ENCODE results near the gene XIRP2. TPM values are rescaled to one million over a fixed set of nuclear protein-coding genes. Genes with fewer than 3 reads are reported as not detected.

Gene XIRP2
- total and polyA plus RNA-seq, 4 donors, result under 0.01 to 0.14 (median 0.01) TPM; not detected in 1

DNA sequence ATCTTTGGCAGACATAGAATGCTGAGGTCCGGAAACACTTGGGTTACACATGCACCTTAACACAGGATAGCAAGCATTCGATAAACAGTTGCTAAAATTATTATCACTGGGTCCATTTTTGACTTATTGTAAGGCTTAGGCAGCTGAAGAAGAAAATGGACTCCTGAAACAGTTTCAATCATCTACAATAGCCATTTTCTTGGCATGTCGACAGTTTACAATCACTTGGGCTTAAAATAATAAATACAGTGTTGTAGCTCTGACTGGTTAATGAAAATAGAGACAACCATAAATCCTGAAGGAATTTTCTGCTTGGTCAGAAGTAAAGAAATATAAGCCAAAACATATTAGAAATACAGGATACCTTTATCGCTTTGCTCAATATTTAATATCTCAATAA, 169.2 kb downstream of the XIRP2 start:
- DNase-seq (ENCODE audit: low spot score), result no peak
- Histone ChIP-seq H3K9ac (ENCODE audit: low read depth in 1 of 2, low read length in 2 of 2) (no peak overlapping the region), H3K36me3 (ENCODE audit: control insufficient read depth in 4 of 4, insufficient read depth in 3 of 4, low read depth in 1 of 4, low read length in 3 of 4) (no peaks in the 10 kb centered on the region), H3K27ac (ENCODE audit: low read depth in 1 of 2, low read length in 2 of 2) (no peak overlapping the region), H3K4me3 (ENCODE audit: low read depth in 1 of 3, low read length in 3 of 3) (no peak overlapping the region), H3K9me3 (ENCODE audit: control insufficient read depth in 4 of 4, low read length in 3 of 4) (no peaks in the 10 kb centered on the region), H3K4me1 (ENCODE audit: control insufficient read depth in 4 of 4, insufficient read depth in 4 of 4, low read length in 3 of 4) (no peaks in the 10 kb centered on the region), H3K27me3 (ENCODE audit: control insufficient read depth in 4 of 4, insufficient read depth in 4 of 4, low read length in 3 of 4) (no peaks in the 10 kb centered on the region)
- 84% methylated on average over 4 of the region's 4 CpGs for WGBS
- TF ChIP-seq EGR1 (IDR thresholded peaks at IDR 0.05; ENCODE audit: low read depth in 2 of 2) (no peak), RXRA (IDR thresholded peaks at IDR 0.05) (no peak), NR2F2 (IDR thresholded peaks at IDR 0.05) (no peak), FOXA1 (IDR thresholded peaks at IDR 0.05) (no peak), HNF4A (conservative IDR thresholded peaks at IDR 0.05) (no peak), GABPA (IDR thresholded peaks at IDR 0.05 in 1 of 2, conservative IDR thresholded peaks at IDR 0.05 in 1 of 2) (no peak), YY1 (IDR thresholded peaks at IDR 0.05) (no peak), FOXA2 (IDR thresholded peaks at IDR 0.05) (no peak), JUND (IDR thresholded peaks at IDR 0.05) (no peak), RAD21 (IDR thresholded peaks at IDR 0.05) (no peak), HNF4G (IDR thresholded peaks at IDR 0.05) (no peak), SP1 (IDR thresholded peaks at IDR 0.05) (no peak), TAF1 (conservative IDR thresholded peaks at IDR 0.05) (no peak)
- TF ChIP-seq, protein P1, sequence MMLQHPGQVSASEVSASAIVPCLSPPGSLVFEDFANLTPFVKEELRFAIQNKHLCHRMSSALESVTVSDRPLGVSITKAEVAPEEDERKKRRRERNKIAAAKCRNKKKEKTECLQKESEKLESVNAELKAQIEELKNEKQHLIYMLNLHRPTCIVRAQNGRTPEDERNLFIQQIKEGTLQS (IDR thresholded peaks at IDR 0.05), result no peak
- TF ChIP-seq, protein P2, sequence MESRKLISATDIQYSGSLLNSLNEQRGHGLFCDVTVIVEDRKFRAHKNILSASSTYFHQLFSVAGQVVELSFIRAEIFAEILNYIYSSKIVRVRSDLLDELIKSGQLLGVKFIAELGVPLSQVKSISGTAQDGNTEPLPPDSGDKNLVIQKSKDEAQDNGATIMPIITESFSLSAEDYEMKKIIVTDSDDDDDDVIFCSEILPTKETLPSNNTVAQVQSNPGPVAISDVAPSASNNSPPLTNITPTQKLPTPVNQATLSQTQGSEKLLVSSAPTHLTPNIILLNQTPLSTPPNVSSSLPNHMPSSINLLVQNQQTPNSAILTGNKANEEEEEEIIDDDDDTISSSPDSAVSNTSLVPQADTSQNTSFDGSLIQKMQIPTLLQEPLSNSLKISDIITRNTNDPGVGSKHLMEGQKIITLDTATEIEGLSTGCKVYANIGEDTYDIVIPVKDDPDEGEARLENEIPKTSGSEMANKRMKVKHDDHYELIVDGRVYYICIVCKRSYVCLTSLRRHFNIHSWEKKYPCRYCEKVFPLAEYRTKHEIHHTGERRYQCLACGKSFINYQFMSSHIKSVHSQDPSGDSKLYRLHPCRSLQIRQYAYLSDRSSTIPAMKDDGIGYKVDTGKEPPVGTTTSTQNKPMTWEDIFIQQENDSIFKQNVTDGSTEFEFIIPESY (IDR thresholded peaks at IDR 0.05), result no peak
- TF ChIP-seq, protein P3, sequence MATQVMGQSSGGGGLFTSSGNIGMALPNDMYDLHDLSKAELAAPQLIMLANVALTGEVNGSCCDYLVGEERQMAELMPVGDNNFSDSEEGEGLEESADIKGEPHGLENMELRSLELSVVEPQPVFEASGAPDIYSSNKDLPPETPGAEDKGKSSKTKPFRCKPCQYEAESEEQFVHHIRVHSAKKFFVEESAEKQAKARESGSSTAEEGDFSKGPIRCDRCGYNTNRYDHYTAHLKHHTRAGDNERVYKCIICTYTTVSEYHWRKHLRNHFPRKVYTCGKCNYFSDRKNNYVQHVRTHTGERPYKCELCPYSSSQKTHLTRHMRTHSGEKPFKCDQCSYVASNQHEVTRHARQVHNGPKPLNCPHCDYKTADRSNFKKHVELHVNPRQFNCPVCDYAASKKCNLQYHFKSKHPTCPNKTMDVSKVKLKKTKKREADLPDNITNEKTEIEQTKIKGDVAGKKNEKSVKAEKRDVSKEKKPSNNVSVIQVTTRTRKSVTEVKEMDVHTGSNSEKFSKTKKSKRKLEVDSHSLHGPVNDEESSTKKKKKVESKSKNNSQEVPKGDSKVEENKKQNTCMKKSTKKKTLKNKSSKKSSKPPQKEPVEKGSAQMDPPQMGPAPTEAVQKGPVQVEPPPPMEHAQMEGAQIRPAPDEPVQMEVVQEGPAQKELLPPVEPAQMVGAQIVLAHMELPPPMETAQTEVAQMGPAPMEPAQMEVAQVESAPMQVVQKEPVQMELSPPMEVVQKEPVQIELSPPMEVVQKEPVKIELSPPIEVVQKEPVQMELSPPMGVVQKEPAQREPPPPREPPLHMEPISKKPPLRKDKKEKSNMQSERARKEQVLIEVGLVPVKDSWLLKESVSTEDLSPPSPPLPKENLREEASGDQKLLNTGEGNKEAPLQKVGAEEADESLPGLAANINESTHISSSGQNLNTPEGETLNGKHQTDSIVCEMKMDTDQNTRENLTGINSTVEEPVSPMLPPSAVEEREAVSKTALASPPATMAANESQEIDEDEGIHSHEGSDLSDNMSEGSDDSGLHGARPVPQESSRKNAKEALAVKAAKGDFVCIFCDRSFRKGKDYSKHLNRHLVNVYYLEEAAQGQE (IDR thresholded peaks at IDR 0.05), result no peak
- TF ChIP-seq, protein P4, sequence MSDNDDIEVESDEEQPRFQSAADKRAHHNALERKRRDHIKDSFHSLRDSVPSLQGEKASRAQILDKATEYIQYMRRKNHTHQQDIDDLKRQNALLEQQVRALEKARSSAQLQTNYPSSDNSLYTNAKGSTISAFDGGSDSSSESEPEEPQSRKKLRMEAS (IDR thresholded peaks at IDR 0.05), result no peak
- TF ChIP-seq, protein P5, sequence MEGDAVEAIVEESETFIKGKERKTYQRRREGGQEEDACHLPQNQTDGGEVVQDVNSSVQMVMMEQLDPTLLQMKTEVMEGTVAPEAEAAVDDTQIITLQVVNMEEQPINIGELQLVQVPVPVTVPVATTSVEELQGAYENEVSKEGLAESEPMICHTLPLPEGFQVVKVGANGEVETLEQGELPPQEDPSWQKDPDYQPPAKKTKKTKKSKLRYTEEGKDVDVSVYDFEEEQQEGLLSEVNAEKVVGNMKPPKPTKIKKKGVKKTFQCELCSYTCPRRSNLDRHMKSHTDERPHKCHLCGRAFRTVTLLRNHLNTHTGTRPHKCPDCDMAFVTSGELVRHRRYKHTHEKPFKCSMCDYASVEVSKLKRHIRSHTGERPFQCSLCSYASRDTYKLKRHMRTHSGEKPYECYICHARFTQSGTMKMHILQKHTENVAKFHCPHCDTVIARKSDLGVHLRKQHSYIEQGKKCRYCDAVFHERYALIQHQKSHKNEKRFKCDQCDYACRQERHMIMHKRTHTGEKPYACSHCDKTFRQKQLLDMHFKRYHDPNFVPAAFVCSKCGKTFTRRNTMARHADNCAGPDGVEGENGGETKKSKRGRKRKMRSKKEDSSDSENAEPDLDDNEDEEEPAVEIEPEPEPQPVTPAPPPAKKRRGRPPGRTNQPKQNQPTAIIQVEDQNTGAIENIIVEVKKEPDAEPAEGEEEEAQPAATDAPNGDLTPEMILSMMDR (IDR thresholded peaks at IDR 0.05; ENCODE audit: low read depth, low read length, missing input control), result no peak

Measured in liver (tissue), 9 donors.